ENCODE results near the gene PTCD2.

DNA sequence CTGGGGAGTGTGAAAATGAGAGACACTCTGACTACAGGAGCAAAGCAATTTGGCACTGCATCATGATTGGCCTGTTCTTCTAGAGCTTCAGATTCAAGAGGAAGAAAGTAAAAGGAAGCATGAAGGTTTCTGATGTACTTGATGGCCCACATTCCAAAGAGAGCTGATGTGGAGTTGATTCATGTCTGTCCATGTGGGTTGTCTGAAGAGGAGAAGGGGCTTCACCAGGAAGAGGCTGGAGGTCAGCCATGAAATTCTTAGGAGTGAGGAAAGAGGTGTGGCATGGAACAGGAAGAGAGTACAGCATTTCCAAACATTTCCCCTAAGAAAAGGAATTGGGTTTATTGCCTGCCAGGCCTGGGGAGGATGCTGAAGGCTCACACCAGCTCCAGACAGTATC is 70.7 kb downstream of the PTCD2 start:
- TF ChIP-seq, protein P1, sequence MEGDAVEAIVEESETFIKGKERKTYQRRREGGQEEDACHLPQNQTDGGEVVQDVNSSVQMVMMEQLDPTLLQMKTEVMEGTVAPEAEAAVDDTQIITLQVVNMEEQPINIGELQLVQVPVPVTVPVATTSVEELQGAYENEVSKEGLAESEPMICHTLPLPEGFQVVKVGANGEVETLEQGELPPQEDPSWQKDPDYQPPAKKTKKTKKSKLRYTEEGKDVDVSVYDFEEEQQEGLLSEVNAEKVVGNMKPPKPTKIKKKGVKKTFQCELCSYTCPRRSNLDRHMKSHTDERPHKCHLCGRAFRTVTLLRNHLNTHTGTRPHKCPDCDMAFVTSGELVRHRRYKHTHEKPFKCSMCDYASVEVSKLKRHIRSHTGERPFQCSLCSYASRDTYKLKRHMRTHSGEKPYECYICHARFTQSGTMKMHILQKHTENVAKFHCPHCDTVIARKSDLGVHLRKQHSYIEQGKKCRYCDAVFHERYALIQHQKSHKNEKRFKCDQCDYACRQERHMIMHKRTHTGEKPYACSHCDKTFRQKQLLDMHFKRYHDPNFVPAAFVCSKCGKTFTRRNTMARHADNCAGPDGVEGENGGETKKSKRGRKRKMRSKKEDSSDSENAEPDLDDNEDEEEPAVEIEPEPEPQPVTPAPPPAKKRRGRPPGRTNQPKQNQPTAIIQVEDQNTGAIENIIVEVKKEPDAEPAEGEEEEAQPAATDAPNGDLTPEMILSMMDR (conservative IDR thresholded peaks at IDR 0.05; ENCODE audit: low read depth, low read length), result no peak
- TF ChIP-seq EZH2 (IDR thresholded peaks at IDR 0.05; ENCODE audit: borderline replicate concordance, low read depth, low read length, poor library complexity, severe bottlenecking), result no peak
